ENCODE measurements around the gene FLII.
A peak's percentile ranks its signal among the peaks of the same experiment; 100 is the strongest.

Gene FLII

GRCh38 chr17:18261659-18262058 lies 3.1 kb upstream of the FLII start:
- no peak for DNase-seq
- intact Hi-C loops (cut with DNase I): no loop called here

DNA sequence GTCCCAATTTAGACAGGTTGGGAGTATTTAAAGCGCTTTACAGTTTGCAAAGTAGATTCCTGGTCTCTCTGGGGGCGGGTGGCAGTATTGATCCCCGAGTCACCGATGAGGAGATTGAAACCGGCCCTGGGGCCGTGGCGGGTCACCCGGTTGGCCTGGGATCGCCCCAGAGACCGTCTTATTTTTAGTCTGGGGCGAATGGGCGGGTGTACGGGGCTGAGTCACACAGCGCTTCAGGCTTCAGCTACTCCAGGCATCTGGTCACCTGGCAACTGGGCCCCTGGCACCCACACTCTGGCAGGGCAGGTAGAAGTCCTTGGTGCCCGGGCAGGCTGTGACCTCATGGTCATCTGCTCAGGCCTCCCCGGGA lies 2.6 kb upstream of the FLII start:
- intact Hi-C loops (cut with DNase I): no loop called here
- DNase-seq: peak in 24 of 42 donors; percentile 14 to 76 (median 38)

DNA sequence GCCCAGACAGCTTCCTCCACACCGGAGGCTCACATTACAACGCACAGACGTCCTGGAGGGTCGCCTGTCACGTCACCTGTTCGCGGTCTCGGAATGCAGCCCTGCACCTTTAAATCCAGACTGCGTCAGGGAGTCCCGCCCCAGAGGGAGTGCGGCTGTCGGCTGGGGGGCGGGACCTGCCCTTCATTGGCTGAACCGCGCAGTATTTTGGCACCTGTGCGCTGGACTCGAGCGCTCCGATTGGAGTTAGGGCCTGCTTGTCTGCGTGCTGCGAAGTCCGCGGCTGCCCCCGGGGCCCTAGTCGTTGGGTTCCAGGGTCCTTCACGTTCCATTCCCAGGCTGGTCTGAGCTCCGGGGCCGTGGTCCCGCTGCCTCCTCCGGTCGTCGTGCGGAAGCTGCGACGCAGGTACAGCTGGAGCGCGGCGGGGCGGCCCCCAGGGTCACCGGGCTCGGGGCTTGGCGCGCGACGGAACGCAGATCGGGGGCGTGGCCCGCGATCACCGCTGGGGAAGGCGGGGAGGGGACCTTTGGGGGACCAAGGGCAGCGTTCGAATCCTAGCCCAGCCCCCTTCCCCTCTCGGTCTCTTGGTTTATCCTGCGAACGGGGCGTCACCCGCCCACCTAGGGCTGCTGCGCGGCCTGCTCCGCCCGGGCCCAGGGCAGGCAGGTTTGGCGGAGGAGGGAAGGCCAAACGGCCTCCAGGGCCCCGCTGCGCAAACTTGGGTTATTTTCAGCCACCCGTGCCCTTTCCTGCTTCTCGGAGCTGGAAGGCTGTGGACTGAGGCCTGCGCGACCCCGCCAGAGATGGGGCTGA lies 2.0 kb upstream of the FLII start, which contains the start of gene MIEF2:
Gene MIEF2 (plus strand): TSS at position 331 of the 814 bp plus-strand sequence. CDS start 2,059 bp downstream, outside the sequence.
- intact Hi-C loops (cut with DNase I): no loop called here
- DNase-seq: peak; percentile 92 to 99 (median 97)

DNA sequence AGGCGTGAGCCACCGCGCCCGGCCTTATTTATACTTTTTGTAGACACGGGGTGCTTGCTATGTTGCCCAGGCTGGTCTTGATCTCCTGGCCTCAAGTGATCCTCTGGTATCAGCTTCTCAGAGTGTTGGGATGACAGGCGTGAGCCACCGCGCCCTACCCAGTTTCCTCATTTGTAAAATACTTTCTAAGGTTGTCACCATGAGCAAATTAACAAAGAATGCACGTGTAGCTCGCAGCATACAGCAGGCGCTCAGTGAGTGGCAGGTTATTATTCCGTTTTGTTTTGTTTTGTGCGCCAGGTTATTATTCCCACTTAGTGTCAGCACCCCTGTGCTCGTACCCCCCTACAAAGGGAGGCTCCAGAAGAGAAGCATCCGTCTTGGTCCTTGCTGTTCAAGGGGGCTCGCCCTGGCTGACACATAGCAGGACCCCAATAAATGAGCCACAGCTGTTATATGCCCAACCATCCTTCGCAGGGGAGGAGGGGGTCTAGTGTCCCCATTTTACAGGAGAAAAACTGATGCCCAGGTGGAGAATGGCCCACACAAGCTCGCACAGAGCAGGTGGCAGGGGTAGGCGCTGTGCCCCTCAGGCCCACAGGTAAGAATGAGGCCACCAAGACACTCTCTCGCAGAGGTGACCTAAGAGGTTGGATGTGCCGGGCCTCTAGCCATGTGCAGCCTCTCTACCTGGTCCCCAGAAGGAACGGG lies 1.2 kb upstream of the FLII start:
- DNase-seq: no peak
- intact Hi-C loops (cut with DNase I): loop anchor here (10.0 kb wide), 1 partner anchor 55 kb away; the partner anchor contains the start of genes SMCR8 and TOP3A

GRCh38 chr17:18257982-18258355 lies 569 bp downstream of the FLII start:
- peak in 41 of 42 donors; percentile 48 to 91 (median 73) for DNase-seq
- intact Hi-C loops (cut with DNase I): loop anchor here (10.0 kb wide), 1 partner anchor 57 kb away; the partner anchor contains the start of genes SMCR8 and TOP3A

GRCh38 chr17:18257268-18257981 lies 1.1 kb downstream of the FLII start:
- intact Hi-C loops (cut with DNase I): loop anchor here (10.0 kb wide), 1 partner anchor 57 kb away; the partner anchor contains the start of genes SMCR8 and TOP3A
- DNase-seq: peak in 17 of 42 donors; percentile 11 to 62 (median 43)

GRCh38 chr17:18256776-18257175 lies 1.8 kb downstream of the FLII start:
- DNase-seq: no peak
- intact Hi-C loops (cut with DNase I): loop anchor here (10.0 kb wide), 1 partner anchor 58 kb away; the partner anchor contains the start of genes SMCR8 and TOP3A

DNA sequence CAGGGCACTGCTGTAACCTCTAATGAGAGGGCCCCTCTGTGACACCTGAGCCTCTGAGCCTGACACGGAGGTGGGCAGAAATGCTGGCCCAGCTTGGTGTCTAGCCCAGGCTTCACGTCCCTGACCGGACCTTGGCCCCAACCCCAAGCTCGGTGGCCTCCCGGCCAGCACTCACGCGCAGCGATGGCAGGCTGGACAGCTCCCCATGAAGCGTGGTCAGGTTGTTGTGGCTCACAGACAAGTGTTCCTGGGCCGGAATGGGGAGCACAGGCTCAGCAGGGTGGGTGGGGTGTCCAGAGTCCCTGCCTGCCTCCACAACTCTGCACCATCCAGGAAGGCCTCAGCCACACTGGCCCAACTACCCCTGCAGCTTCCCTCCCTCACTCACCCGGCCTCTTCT lies 2.2 kb downstream of the FLII start:
- no peak for DNase-seq
- intact Hi-C loops (cut with DNase I): loop anchor here (10.0 kb wide), 1 partner anchor 58 kb away; the partner anchor contains the start of genes SMCR8 and TOP3A

DNA sequence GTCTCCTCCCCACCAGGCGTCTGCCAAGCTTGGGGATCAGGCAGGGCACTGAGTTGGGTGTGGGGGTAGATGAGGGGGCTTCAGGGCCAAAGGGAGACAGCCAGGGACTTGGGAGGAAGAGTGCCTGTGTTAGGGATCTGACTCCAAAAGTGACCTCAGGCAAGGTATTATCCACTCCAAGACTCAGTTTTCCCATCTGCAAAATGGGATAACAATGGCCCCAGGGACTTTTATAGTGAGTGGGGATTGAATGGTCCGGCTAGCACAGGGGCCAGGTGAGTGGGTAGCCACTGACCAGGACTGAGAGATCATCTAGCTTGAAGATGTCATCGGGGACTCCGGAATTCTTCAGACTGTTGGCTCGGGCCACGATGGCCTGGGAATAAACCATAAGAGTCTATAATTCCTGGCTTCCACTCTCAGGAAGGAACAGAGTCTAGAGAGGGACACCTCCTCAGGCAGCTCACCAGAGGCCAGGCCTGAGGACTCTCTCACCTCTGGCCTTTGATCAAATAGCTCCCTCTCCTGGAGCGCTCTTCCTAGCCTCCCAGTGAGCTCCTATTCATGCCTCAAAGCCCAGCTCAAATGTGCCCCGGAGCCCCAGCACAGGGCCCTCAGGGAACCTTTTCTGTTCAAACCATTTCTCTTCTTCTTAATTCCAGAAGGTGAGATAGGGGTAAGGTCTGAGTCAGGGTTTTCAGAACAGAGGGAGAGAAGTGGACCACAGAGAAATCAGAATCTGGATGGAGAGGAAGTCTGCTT lies 3.5 kb downstream of the FLII start:
- intact Hi-C loops (cut with DNase I): loop anchor here (10.0 kb wide), 1 partner anchor 60 kb away; the partner anchor contains the start of genes SMCR8 and TOP3A
- no peak for DNase-seq

DNA sequence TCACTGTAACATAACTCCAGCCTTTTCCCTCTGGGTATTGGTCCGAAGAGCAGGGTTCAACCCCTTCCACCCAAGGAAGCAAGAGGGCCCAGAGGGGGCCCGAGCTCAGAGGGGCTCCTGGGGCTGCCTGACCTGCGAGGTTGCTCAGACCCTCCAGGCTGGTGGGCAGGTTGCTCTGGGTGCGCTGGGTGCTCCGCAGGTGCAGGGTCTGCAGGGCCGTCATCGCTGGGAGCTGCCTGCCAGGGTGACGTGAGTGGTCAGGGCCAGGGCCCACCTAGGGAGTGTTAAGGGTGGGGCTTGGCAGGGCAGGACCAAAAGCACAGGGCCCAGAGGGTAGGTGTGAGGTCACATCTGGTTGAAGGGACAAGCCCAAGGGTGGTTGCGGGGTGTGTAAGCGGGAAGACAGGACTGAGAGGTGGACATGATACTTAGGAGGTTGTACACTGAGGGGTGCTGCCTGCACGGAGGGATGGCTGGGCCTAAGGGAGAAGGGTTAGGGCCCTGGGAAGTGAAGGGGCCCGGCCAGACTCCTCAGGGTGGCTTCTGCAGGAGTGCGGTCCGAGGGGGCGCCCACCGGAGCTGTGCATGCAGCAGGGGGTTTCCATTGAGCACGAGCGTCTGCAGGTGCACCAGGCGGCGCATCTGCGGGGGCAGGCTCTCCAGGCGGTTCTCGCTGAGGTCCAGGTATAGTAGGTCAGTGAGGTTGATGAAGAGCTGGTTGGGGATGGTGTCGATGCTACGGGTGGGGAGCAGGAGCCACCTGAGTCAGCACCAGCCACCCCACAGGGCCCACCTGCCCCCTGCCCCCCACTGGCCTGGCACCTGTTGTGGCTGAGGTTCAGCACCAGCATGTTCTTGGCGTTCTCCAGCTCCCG lies 4.4 kb downstream of the FLII start:
- intact Hi-C loops (cut with DNase I): loop anchor here (10.0 kb wide), 1 partner anchor 61 kb away; the partner anchor contains the start of genes SMCR8 and TOP3A
- no peak for DNase-seq

- DNase-seq: no peak
These were observed 5.2 kb downstream of the FLII start for GRCh38 chr17:18253187-18253884.

GRCh38 chr17:18252160-18252559 lies 6.4 kb downstream of the FLII start:
- no peak for DNase-seq
- intact Hi-C loops (cut with DNase I): loop anchor here (10.0 kb wide), 1 partner anchor 63 kb away; the partner anchor contains the start of genes SMCR8 and TOP3A

More at GRCh38 chr17:18253187-18253884, 5.2 kb downstream of the FLII start:
- intact Hi-C loops (cut with DNase I): loop anchor here (10.0 kb wide), 1 partner anchor 61 kb away; the partner anchor contains the start of genes SMCR8 and TOP3A

DNA sequence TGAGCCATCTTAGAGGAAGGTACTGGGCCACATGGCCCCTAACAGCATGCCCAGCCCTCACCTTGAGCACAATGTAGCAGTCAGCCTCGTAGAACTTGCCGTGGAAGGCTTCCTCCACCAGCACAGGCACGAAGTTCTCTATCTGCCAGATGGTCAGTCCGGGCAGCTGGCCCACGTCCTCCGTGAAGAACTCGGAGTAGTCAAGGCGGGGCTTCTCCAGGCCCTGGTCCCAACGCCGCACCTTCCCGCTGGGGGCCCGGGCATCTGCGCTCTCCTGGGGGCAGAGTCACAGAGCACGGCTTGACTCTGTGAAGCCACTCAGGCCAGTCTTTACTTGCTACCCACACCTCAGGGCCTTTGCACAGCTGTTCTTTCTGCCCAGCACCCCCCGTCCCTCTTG lies 7.3 kb downstream of the FLII start:
- intact Hi-C loops (cut with DNase I): loop anchor here (10.0 kb wide), 1 partner anchor 64 kb away; the partner anchor contains the start of genes SMCR8 and TOP3A
- DNase-seq: no peak

GRCh38 chr17:18250708-18251107 lies 7.8 kb downstream of the FLII start:
- intact Hi-C loops (cut with DNase I): loop anchor here (10.0 kb wide), 1 partner anchor 64 kb away; the partner anchor contains the start of genes SMCR8 and TOP3A
- DNase-seq: no peak

DNA sequence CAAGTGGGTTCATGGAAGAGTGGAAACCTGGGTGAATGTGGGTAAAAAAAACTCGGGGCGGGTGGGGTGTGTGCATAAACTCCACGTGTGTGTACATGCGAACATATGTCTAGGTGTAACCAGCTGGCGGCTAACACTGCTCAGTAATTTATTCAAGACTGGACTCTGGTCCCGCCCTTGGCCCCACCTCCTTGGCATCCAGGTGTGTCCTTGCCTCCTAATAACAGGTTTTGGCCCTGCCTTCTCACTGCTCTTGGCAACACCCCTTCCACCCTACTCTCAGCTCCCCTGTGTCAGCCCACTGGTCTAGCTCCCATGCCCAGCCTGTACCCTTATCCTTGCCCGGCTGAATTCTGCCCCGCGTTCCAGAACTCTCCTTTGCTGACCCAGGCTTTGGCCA lies 8.3 kb downstream of the FLII start:
- intact Hi-C loops (cut with DNase I): loop anchor here (10.0 kb wide), 1 partner anchor 65 kb away; the partner anchor contains the start of genes SMCR8 and TOP3A
- no peak for DNase-seq

DNA sequence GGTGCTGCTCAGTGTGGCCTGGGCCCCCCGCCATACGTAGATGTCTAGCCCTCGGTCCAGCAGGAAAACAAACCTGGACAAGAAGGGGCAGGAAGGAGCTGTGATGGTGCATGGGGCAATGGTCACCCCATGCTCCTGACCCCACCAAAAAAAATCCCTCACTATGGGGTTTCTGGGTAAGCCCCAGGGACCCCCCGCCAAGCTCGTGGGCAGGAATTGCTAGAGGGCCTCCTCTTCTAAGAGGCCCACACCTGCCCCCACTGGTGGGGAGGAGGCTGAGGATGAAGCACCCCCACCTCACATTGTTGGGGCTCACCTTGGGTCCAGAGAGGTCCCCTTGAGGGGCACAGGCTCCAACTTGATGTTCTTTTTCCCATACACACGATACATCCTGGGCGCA lies 9.7 kb downstream of the FLII start:
- DNase-seq: no peak
- intact Hi-C loops (cut with DNase I): no loop called here
